Measurements from ENCODE around the gene CNTLN. TPM values are rescaled to one million over a fixed set of nuclear protein-coding genes. Genes with fewer than 3 reads are reported as not detected.
A peak's percentile ranks its signal among the peaks of the same experiment; 100 is the strongest.

Gene CNTLN
- total RNA-seq, 1 donor from 2014 or later: 14.1 TPM

GRCh38 chr9:17528859-17529258, 394.0 kb downstream of the CNTLN start:
- Mint-ChIP-seq H3K36me3 (no peaks in the 10 kb centered on the region), H3K9me3 (no peaks in the 10 kb centered on the region), H3K27me3 (peaks cover 3% of the 10 kb centered on the region), H3K4me1 (ENCODE audit: unreplicated experiment) (peaks cover 6% of the 10 kb centered on the region), H3K27ac (no peak overlapping the region), H3K4me3 (no peak overlapping the region)
- TF ChIP-seq, protein P1, sequence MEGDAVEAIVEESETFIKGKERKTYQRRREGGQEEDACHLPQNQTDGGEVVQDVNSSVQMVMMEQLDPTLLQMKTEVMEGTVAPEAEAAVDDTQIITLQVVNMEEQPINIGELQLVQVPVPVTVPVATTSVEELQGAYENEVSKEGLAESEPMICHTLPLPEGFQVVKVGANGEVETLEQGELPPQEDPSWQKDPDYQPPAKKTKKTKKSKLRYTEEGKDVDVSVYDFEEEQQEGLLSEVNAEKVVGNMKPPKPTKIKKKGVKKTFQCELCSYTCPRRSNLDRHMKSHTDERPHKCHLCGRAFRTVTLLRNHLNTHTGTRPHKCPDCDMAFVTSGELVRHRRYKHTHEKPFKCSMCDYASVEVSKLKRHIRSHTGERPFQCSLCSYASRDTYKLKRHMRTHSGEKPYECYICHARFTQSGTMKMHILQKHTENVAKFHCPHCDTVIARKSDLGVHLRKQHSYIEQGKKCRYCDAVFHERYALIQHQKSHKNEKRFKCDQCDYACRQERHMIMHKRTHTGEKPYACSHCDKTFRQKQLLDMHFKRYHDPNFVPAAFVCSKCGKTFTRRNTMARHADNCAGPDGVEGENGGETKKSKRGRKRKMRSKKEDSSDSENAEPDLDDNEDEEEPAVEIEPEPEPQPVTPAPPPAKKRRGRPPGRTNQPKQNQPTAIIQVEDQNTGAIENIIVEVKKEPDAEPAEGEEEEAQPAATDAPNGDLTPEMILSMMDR (conservative IDR thresholded peaks at IDR 0.05): peak; percentile 70
- no peak for DNase-seq (ENCODE audit: extremely low spot score, unreplicated experiment)

GRCh38 chr9:17531642-17532254, 396.9 kb downstream of the CNTLN start:
- no peak for DNase-seq (ENCODE audit: extremely low spot score, unreplicated experiment)
- TF ChIP-seq, protein P1 (conservative IDR thresholded peaks at IDR 0.05): peak; percentile 96
- Mint-ChIP-seq H3K36me3 (no peaks in the 10 kb centered on the region), H3K4me3 (no peak overlapping the region), H3K27ac (no peak overlapping the region), H3K4me1 (ENCODE audit: unreplicated experiment) (peaks cover 6% of the 10 kb centered on the region), H3K9me3 (no peaks in the 10 kb centered on the region), H3K27me3 (peaks cover 3% of the 10 kb centered on the region)

DNA sequence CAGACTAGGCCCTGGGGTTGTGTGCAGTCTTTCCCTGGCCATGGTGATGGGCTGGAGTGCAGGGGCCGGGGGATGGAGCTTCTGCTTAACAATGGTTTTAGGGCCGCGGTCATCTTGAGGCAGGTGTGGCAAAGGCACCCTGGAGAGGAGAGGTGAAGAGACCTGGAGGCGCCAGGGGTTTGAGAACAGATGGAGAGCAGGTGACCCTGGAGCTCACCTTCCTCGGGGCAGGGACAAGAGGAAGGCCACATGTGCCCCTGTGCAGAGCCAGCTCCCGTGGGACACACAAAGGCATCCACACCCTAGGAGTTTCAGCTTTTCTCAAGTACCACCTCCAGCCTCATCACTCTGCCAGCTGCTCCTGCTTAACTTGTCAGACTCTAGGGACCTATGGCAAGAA, 397.6 kb downstream of the CNTLN start:
- Mint-ChIP-seq H3K27me3 (no peaks in the 10 kb centered on the region), H3K36me3 (no peaks in the 10 kb centered on the region), H3K27ac (no peak overlapping the region), H3K9me3 (no peaks in the 10 kb centered on the region), H3K4me3 (no peak overlapping the region), H3K4me1 (ENCODE audit: unreplicated experiment) (peaks cover 6% of the 10 kb centered on the region)
- TF ChIP-seq, protein P1 (conservative IDR thresholded peaks at IDR 0.05): no peak
- DNase-seq (ENCODE audit: extremely low spot score, unreplicated experiment): no peak

GRCh38 chr9:17535176-17535575, 400.3 kb downstream of the CNTLN start:
- Mint-ChIP-seq H3K27me3 (no peaks in the 10 kb centered on the region), H3K4me1 (ENCODE audit: unreplicated experiment) (peaks cover 6% of the 10 kb centered on the region), H3K4me3 (no peak overlapping the region), H3K9me3 (no peaks in the 10 kb centered on the region), H3K36me3 (no peaks in the 10 kb centered on the region), H3K27ac (no peak overlapping the region)
- DNase-seq (ENCODE audit: extremely low spot score, unreplicated experiment): no peak
- TF ChIP-seq, protein P1 (conservative IDR thresholded peaks at IDR 0.05): no peak

DNA sequence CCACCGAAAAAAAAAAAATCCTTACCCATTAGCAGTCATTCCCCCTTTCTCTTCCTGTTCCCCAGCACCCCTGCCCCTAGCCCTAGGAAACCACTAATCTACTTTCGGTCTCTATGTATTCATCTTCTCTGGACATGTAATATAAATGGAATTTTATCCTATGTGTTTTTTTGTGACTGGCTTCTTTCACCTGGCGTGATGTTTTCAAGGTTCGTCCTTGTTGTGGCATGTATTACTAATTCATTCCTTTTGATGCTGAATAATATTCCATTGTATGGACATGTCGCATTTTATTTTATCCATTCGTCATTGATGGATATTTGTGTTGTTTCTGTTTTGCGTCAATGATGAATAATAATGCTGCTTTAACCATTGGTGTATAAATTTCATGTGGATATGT, 401.2 kb downstream of the CNTLN start:
- Mint-ChIP-seq H3K27me3 (no peaks in the 10 kb centered on the region), H3K4me1 (ENCODE audit: unreplicated experiment) (peaks cover 6% of the 10 kb centered on the region), H3K27ac (no peak overlapping the region), H3K36me3 (no peaks in the 10 kb centered on the region), H3K9me3 (no peaks in the 10 kb centered on the region), H3K4me3 (no peak overlapping the region)
- DNase-seq (ENCODE audit: extremely low spot score, unreplicated experiment): no peak
- TF ChIP-seq, protein P1 (conservative IDR thresholded peaks at IDR 0.05): no peak
